ENCODE data around the gene DDA1. TPM values are rescaled to one million over a fixed set of nuclear protein-coding genes. Genes with fewer than 3 reads are reported as not detected.

DDA1 gene
- total and polyA plus RNA-seq, 9 donors: 18.6 to 42.2 (median 36.4) TPM

- Histone ChIP-seq H3K36me3 (ENCODE audit: control insufficient read depth, insufficient read depth, low read length) (peaks cover 50% of the 10 kb centered on the region), H3K9me3 (replicated peaks; ENCODE audit: control insufficient read depth, low read depth, low read length) (no peaks in the 10 kb centered on the region), H3K27ac (ENCODE audit: low read length) (no peak overlapping the region), H3K27me3 (ENCODE audit: control insufficient read depth, insufficient read depth, low read length) (peaks cover 6% of the 10 kb centered on the region), H3K4me3 (ENCODE audit: low read length) (no peak overlapping the region), H3K4me1 (ENCODE audit: control insufficient read depth, insufficient read depth, low read length) (peaks cover 10% of the 10 kb centered on the region)
- 8% methylated on average over 6 of the region's 7 CpGs for WGBS (ENCODE audit: insufficient coverage)
- DNase-seq: no peak
Observed at GRCh38 chr19:17323964-17324332, 14.6 kb downstream of the DDA1 start.

DNA sequence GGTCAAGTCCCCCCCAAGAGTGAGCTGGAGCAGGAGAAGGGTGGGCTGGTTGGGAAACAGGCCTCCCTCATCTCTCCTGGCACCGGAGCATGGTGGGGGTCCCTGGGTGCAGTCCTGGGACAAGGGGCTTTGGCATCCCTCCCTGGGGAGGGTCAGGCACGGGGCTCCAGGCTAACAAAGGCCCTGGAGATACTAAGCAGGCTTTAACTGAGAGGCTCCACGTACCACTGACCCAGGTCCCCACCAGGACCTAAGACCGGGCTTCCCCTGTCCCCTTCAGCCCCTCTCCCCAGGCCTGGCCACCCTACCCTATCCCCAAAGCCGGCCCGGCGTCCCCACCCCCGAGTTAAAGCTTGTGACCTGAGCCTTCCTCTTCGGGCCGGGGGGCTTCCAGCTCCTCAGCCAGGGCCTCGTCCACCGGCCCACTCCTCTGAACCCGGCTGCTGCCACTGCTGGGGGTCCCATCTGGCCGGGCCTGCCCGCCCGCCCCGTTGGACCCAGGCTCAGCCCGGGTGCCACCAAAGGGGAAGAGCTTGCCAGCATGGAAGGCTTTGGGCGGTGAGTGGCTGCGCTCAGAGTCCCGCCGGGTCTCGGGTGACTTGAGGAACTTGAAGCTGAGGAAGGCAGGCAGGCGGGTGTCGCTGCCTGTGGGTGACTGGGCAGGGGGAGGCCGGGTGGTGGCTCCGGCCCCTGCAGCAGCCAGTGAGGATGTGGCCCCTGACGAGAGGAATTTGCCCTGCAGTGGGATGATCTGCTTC lies 15.2 kb downstream of the DDA1 start:
- H3K9me3 ChIP-seq (replicated peaks; ENCODE audit: control insufficient read depth, low read depth, low read length): no peaks in the 10 kb centered on the region
- WGBS (ENCODE audit: insufficient coverage): 82% methylated on average over 28 of the region's 28 CpGs
- H3K27me3 ChIP-seq (ENCODE audit: control insufficient read depth, insufficient read depth, low read length): peaks cover 11% of the 10 kb centered on the region
- H3K4me1 ChIP-seq (ENCODE audit: control insufficient read depth, insufficient read depth, low read length): peaks cover 13% of the 10 kb centered on the region
- no peak for DNase-seq
- H3K36me3 ChIP-seq (ENCODE audit: control insufficient read depth, insufficient read depth, low read length): peaks cover 45% of the 10 kb centered on the region
- H3K27ac ChIP-seq (ENCODE audit: low read length): no peak overlapping the region
- H3K4me3 ChIP-seq (ENCODE audit: low read length): no peak overlapping the region

DNA sequence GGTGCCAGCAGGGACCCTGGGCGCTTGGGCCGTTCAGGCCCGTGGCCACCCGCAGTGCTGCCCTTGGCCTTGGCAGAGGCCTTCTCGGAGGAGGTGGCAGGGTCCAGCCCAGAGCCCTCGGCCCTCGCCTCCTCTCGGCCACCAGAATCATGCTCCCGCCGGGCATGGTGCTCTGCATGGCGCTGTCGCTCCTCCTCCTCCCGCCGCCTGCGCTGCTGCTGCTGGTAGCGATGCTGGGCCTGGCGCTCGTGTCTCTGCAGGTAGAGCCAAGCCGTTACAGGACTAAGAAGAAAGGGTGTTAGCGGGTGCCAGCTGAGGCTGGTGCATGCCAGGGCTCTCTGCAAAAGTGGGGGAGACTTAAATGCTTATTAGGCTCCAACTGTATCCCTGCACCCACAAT lies 15.8 kb downstream of the DDA1 start:
- H3K27ac ChIP-seq (ENCODE audit: low read length): no peak overlapping the region
- H3K9me3 ChIP-seq (replicated peaks; ENCODE audit: control insufficient read depth, low read depth, low read length): no peaks in the 10 kb centered on the region
- 92% methylated on average over 16 of the region's 20 CpGs for WGBS (ENCODE audit: insufficient coverage)
- H3K4me3 ChIP-seq (ENCODE audit: low read length): no peak overlapping the region
- peaks cover 17% of the 10 kb centered on the region for H3K27me3 ChIP-seq (ENCODE audit: control insufficient read depth, insufficient read depth, low read length)
- H3K36me3 ChIP-seq (ENCODE audit: control insufficient read depth, insufficient read depth, low read length): peaks cover 41% of the 10 kb centered on the region
- no peak for DNase-seq
- H3K4me1 ChIP-seq (ENCODE audit: control insufficient read depth, insufficient read depth, low read length): peaks cover 13% of the 10 kb centered on the region

DNA sequence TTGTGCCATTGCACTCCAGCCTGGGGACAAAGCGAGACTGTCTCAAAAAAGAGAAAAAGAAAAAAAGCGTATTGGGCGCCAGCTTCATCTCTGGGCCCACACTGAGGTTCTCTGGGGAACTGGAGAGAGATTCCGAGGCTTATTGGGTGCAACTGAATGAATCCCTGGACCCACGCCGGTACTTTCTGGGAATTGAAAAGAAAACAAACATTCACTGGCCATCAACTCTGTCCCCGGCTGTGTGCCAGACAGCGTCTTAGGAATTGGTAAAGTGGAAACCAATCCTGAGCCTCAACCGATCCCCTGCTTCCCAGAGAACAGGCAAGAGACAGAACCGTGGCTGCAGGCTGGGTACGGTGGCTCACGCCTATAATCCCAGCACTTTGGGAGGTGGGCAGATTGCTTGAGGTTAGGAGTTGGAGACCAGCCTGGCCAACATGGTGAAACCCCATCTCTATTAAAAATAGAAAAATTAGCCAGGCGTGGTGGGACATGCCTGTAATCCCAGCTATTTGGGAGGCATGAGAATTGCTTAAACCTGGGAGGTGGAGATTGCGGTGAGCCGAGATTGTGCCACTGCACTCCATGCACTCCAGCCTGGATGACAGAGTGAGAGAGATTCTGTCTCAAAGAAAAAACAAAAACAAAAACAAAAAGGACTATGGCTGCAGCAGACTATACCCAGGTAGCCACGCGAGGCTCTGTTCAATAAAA lies 16.7 kb downstream of the DDA1 start:
- Histone ChIP-seq H3K27ac (ENCODE audit: low read length) (no peak overlapping the region), H3K4me1 (ENCODE audit: control insufficient read depth, insufficient read depth, low read length) (peaks cover 13% of the 10 kb centered on the region), H3K27me3 (ENCODE audit: control insufficient read depth, insufficient read depth, low read length) (peaks cover 26% of the 10 kb centered on the region), H3K9me3 (replicated peaks; ENCODE audit: control insufficient read depth, low read depth, low read length) (no peaks in the 10 kb centered on the region), H3K4me3 (ENCODE audit: low read length) (no peak overlapping the region), H3K36me3 (ENCODE audit: control insufficient read depth, insufficient read depth, low read length) (peaks cover 41% of the 10 kb centered on the region)
- 97% methylated on average over 5 of the region's 17 CpGs for WGBS (ENCODE audit: insufficient coverage)
- DNase-seq: no peak

DNA sequence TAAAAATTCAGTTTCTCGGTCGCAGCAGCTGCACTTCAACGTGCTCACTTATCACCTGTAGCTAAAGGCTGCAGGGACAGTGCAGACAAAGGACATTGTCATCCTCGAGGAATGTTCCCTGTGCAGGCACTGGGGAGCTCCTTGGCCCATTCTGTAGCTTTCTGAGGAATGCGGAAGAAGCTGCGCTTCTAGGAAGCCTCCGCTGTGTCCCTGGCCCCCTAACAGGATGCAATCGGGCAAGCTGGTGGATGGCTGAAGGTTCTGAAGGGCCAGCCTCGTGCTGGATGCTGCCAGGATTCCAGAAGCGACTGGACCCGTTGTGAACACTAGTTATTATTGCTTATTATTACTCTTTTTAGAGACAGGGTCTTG lies 17.2 kb downstream of the DDA1 start:
- peaks cover 27% of the 10 kb centered on the region for H3K27me3 ChIP-seq (ENCODE audit: control insufficient read depth, insufficient read depth, low read length)
- peaks cover 41% of the 10 kb centered on the region for H3K36me3 ChIP-seq (ENCODE audit: control insufficient read depth, insufficient read depth, low read length)
- H3K4me3 ChIP-seq (ENCODE audit: low read length): no peak overlapping the region
- 54% methylated on average over 7 of the region's 11 CpGs for WGBS (ENCODE audit: insufficient coverage)
- peak; percentile 26 for DNase-seq
- H3K9me3 ChIP-seq (replicated peaks; ENCODE audit: control insufficient read depth, low read depth, low read length): no peaks in the 10 kb centered on the region
- H3K4me1 ChIP-seq (ENCODE audit: control insufficient read depth, insufficient read depth, low read length): peaks cover 13% of the 10 kb centered on the region
- no peak overlapping the region for H3K27ac ChIP-seq (ENCODE audit: low read length)

DNA sequence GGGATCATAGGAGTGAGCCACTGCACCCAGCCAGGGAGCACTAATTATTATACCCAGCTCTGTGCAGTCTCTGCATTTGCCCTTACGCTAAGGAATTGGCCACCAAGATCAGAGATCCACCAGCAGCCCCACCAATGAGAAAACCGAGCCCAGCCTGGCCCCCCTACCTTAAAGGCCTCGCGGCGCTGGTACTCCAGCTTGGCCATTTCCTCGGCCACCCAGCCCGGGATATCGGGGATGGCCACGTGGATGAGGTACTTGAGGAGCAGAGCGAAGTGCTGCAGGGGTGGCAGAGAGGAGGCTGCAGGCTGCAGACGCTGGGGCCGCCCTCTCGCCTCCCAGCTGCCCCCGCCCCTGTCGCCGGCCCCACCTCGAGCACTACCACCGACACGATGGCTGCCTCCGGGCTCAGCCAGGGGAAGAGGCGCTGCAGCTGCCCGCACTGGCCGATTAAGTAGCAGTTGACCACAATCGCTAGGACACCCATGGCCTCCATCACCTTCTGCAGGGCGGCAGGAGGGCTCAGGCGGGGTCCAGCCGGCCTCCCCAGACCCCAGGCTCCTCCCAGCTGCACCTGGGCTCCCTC lies 17.8 kb downstream of the DDA1 start:
- no peak overlapping the region for H3K27ac ChIP-seq (ENCODE audit: low read length)
- H3K9me3 ChIP-seq (replicated peaks; ENCODE audit: control insufficient read depth, low read depth, low read length): no peaks in the 10 kb centered on the region
- DNase-seq: no peak
- 68% methylated on average over 15 of the region's 27 CpGs for WGBS (ENCODE audit: insufficient coverage)
- H3K27me3 ChIP-seq (ENCODE audit: control insufficient read depth, insufficient read depth, low read length): peaks cover 27% of the 10 kb centered on the region
- no peak overlapping the region for H3K4me3 ChIP-seq (ENCODE audit: low read length)
- peaks cover 13% of the 10 kb centered on the region for H3K4me1 ChIP-seq (ENCODE audit: control insufficient read depth, insufficient read depth, low read length)
- H3K36me3 ChIP-seq (ENCODE audit: control insufficient read depth, insufficient read depth, low read length): peaks cover 35% of the 10 kb centered on the region

GRCh38 chr19:17327654-17328516 lies 18.5 kb downstream of the DDA1 start:
- peak overlapping the region; percentile 8 for H3K4me3 ChIP-seq (ENCODE audit: low read length)
- peak; percentile 82 for DNase-seq
- H3K27ac ChIP-seq (ENCODE audit: low read length): no peak overlapping the region
- peaks cover 27% of the 10 kb centered on the region for H3K27me3 ChIP-seq (ENCODE audit: control insufficient read depth, insufficient read depth, low read length)
- H3K9me3 ChIP-seq (replicated peaks; ENCODE audit: control insufficient read depth, low read depth, low read length): no peaks in the 10 kb centered on the region
- H3K36me3 ChIP-seq (ENCODE audit: control insufficient read depth, insufficient read depth, low read length): peaks cover 33% of the 10 kb centered on the region
- peaks cover 13% of the 10 kb centered on the region for H3K4me1 ChIP-seq (ENCODE audit: control insufficient read depth, insufficient read depth, low read length)
- WGBS (ENCODE audit: insufficient coverage): 18% methylated on average over 55 of the region's 64 CpGs

- Histone ChIP-seq H3K36me3 (ENCODE audit: control insufficient read depth, insufficient read depth, low read length) (peaks cover 36% of the 10 kb centered on the region), H3K9me3 (replicated peaks; ENCODE audit: control insufficient read depth, low read depth, low read length) (no peaks in the 10 kb centered on the region), H3K27ac (ENCODE audit: low read length) (no peak overlapping the region), H3K4me1 (ENCODE audit: control insufficient read depth, insufficient read depth, low read length) (peaks cover 15% of the 10 kb centered on the region), H3K27me3 (ENCODE audit: control insufficient read depth, insufficient read depth, low read length) (peaks cover 27% of the 10 kb centered on the region), H3K4me3 (ENCODE audit: low read length) (peak overlapping the region; percentile 8)
- 11% methylated on average over 81 of the region's 94 CpGs for WGBS (ENCODE audit: insufficient coverage)
- no peak for DNase-seq
Observed at GRCh38 chr19:17328517-17329365, 19.4 kb downstream of the DDA1 start.

All from muscle of leg (tissue), 11 donors.